ENCODE data around the gene INMT.

- TF ChIP-seq EP300 (IDR thresholded peaks at IDR 0.05) (no peak), POLR2A (IDR thresholded peaks at IDR 0.05) (no peak)
- TF ChIP-seq, protein P1, sequence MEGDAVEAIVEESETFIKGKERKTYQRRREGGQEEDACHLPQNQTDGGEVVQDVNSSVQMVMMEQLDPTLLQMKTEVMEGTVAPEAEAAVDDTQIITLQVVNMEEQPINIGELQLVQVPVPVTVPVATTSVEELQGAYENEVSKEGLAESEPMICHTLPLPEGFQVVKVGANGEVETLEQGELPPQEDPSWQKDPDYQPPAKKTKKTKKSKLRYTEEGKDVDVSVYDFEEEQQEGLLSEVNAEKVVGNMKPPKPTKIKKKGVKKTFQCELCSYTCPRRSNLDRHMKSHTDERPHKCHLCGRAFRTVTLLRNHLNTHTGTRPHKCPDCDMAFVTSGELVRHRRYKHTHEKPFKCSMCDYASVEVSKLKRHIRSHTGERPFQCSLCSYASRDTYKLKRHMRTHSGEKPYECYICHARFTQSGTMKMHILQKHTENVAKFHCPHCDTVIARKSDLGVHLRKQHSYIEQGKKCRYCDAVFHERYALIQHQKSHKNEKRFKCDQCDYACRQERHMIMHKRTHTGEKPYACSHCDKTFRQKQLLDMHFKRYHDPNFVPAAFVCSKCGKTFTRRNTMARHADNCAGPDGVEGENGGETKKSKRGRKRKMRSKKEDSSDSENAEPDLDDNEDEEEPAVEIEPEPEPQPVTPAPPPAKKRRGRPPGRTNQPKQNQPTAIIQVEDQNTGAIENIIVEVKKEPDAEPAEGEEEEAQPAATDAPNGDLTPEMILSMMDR (IDR thresholded peaks at IDR 0.05) = no peak
Measured at GRCh38 chr7:30727061-30727945, 24.6 kb upstream of the INMT start.
